A673 (cell line): ENCODE measurements around the gene RBMS1.

Experiments used
- EZH2 ChIP-seq: fragments of 200-600 bp; sonication (generic); IDR thresholded peaks from 2 replicates; pipeline ENCODE4 v1.6.1; 2017; ENCODE audit warnings: borderline replicate concordance, low read depth, mild to moderate bottlenecking, mixed read lengths, antibody characterized with exemption, low read length; ENCODE audit not compliant: poor library complexity, severe bottlenecking
- TF ChIP-seq, protein P1 (sequence below): fragments of 300-800, 200-600 bp; sonication (generic); conservative IDR thresholded peaks from 2 replicates; pipeline ENCODE4 v1.5.1; 2017; ENCODE audit warnings: low read depth, mild to moderate bottlenecking, antibody characterized with exemption, low read length, moderate library complexity, mixed read lengths

DNA sequence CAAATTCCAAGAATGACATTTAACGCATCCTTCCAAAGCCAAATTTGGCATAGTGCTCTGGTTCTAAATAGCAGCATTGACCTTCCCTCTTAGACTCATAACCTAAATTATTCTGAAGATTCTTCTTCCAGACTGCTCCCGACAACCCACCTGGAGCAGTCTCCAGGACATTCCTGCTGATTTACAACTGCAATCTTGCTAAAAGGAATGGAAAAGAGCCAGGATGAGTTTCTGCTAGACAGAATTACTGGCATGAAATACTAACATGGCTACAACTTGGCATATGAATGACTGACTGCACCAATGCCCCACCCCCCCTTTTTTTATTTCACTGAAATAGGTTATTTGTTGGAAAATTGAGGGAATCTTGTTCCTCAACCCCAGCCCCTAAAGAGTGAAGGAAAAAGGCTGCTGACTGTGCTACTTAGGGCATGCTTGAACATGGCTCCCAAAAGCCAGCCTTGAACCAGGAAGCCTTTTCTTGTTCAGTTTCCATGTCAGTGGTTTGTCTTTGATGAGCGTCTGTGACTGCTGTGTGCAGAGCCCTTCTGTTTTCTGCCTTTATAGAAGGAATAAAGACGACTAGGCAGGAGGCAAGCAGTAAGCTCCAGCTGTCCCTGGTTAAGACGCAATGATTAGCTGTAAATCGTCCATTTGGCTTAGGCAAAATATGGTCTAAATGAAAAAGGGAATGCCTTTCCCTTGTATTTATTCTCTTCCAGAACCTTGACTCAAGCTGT, 246.1 kb downstream of the RBMS1 start:
- TF ChIP-seq, protein P1, sequence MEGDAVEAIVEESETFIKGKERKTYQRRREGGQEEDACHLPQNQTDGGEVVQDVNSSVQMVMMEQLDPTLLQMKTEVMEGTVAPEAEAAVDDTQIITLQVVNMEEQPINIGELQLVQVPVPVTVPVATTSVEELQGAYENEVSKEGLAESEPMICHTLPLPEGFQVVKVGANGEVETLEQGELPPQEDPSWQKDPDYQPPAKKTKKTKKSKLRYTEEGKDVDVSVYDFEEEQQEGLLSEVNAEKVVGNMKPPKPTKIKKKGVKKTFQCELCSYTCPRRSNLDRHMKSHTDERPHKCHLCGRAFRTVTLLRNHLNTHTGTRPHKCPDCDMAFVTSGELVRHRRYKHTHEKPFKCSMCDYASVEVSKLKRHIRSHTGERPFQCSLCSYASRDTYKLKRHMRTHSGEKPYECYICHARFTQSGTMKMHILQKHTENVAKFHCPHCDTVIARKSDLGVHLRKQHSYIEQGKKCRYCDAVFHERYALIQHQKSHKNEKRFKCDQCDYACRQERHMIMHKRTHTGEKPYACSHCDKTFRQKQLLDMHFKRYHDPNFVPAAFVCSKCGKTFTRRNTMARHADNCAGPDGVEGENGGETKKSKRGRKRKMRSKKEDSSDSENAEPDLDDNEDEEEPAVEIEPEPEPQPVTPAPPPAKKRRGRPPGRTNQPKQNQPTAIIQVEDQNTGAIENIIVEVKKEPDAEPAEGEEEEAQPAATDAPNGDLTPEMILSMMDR, result no peak
- no peak for TF ChIP-seq EZH2
